Spleen (tissue), 7 donors: ENCODE data around the gene PSMB1.

Experiments used
- CTCF ChIP-seq, 11 experiments: fragments of 200-600 bp in 7 of 11; fragments of 450-650 bp in 4 of 11; sonication (generic) in 4 of 11; IDR thresholded peaks in 8 of 11; conservative IDR thresholded peaks in 3 of 11; 1 replicate in 7 of 11; 2 replicates in 4 of 11; pipeline versions ENCODE4 v1.4.0 to v1.8.0; 2016 to 2021; ENCODE audit warnings: antibody characterized with exemption in 11 of 11, inconsistent platforms in 4 of 11, mild to moderate bottlenecking in 1 of 11
- POLR2A ChIP-seq, 3 donors: fragments of 450-650 bp; IDR thresholded peaks; one replicate each; pipeline ENCODE4 v1.5.1; 2017; ENCODE audit warnings: antibody characterized with exemption in 3 of 3, mild to moderate bottlenecking in 1 of 3
- donor health status: DM: no; HTN: no; CAD: no; lungs with moderate emphysema.
- donor health status: DM: no; HTN: no; CAD: no.
- donor health status: DM: no; HTN: no; CAD: no.

- no peak for TF ChIP-seq CTCF (IDR thresholded peaks at IDR 0.05 in 8 of 11, conservative IDR thresholded peaks at IDR 0.05 in 3 of 11)
- TF ChIP-seq POLR2A (IDR thresholded peaks at IDR 0.05) = no peak
These were observed 59.8 kb downstream of the PSMB1 start for GRCh38 chr6:170493354-170493753.
